ENCODE data around the gene SKA3.

GRCh38 chr13:21176982-21177284 lies 581 bp upstream of the SKA3 start:
- TF ChIP-seq, protein P1, sequence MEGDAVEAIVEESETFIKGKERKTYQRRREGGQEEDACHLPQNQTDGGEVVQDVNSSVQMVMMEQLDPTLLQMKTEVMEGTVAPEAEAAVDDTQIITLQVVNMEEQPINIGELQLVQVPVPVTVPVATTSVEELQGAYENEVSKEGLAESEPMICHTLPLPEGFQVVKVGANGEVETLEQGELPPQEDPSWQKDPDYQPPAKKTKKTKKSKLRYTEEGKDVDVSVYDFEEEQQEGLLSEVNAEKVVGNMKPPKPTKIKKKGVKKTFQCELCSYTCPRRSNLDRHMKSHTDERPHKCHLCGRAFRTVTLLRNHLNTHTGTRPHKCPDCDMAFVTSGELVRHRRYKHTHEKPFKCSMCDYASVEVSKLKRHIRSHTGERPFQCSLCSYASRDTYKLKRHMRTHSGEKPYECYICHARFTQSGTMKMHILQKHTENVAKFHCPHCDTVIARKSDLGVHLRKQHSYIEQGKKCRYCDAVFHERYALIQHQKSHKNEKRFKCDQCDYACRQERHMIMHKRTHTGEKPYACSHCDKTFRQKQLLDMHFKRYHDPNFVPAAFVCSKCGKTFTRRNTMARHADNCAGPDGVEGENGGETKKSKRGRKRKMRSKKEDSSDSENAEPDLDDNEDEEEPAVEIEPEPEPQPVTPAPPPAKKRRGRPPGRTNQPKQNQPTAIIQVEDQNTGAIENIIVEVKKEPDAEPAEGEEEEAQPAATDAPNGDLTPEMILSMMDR (conservative IDR thresholded peaks at IDR 0.05; ENCODE audit: low read depth, low read length): no peak
- TF ChIP-seq EZH2 (IDR thresholded peaks at IDR 0.05; ENCODE audit: borderline replicate concordance, low read depth, low read length, poor library complexity, severe bottlenecking): no peak
